GM21381 (cell line): Measurements from ENCODE around the gene FAM186B.

Experiments used
- ATAC-seq: cut with Tn5 transposase; IDR thresholded peaks from one replicate; pipeline ENCODE4 v1.9.1; 2021; ENCODE audit warnings: mild to moderate bottlenecking, moderate library complexity; ENCODE audit not compliant: unreplicated experiment

Gene FAM186B

DNA sequence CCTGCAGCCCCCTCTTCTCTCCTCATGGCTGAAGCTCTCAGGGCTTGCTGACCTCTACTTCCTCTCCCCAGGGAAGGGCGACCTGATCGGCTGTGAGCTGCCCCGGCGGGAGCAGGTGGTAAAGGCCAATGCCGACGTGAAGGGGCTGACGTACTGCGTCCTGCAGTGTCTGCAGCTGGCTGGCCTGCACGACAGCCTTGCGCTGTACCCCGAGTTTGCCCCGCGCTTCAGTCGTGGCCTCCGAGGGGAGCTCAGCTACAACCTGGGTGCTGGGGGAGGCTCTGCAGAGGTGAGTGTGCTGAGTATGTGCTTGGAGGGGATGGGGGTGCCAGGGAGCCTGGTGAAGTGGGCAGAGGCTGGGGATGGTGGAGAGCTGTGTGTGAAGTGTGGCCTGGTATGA is 51.2 kb downstream of the FAM186B start:
- ATAC-seq = no peak

GRCh38 chr12:49553512-49554088 is 51.8 kb downstream of the FAM186B start:
- ATAC-seq = no peak

DNA sequence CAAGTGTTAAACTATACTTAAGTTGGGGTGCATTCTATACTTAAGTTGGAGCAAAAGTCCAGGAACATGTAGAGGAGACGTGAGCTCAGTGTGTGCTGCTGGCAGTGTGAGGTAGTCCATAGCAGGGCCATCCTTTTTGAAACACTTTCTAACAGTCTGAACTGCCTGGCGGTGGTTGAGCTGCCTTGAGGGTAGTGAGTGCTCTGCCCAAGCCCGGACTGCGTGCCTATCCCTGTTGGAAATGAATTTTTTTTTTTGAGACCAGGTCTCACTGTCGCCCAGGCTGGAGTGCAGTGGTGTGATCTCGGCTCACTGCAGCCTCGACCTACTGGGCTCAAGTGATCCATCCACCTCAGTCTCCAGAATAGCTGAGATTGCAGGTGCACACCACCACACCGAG is 52.5 kb downstream of the FAM186B start:
- no peak for ATAC-seq

DNA sequence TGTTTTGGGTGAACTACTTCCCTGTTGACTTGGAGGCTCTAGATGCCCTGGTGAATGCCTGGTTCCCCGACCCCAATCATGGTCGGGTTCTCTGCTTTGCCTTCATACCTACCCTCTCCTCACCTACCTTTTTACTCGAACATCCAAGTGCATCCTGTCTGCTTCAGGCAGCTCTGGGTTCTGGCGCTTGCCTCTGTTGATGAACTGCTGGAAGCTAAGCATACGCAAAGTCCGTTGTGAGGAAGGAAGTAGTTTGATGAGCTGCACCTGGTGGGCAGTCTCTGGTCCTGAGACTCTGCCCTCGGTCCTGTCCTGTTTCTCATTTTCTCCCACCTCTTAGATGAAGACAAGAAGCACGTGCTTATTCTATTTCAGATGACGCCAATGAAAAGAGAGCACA is 53.0 kb downstream of the FAM186B start:
- no peak for ATAC-seq

DNA sequence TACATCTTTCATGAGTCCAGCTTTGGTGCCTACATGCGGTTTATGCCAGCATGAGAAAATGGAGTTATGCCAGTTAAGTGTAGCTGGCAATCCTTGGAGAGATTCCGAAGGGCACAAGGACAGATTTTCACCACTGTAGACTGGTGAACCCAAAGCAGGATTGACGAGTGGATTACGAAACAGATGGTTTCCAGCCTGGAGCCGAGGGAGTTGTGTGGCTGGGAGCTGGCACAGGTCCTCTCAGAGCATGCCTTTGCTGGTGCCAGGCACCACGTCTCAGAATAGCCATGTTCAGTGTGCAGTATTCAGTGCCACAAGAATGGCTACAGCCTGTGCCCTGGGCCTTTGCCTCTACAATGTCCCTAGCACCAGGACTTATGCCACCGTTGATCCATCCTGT is 53.4 kb downstream of the FAM186B start:
- no peak for ATAC-seq

DNA sequence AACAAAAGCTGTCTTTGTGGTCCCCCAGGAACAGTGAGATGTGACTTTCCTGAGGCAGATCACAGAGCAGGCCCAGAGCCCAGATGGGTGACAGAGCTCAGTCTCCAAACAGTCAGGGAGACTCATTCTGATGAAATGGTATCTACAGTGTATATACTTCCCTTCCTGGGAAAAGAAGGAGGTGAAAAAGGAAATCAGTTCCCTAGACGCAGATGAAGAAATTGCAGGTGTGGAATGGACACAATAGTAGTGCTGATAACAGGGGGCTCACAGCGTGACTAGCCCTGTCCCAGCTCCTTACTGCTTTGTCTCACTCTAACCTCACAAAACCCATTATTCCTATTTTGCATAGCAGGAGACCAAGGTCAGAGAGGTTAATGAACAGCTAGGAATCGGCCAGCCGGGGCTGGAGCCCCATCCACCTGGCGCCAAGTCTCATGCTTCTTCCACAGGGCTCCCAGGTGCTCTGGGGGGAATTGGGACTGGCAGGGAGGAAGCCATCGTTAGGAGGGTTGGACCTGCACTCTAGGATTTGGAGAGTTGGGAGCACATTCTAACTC is 54.7 kb downstream of the FAM186B start:
- no peak for ATAC-seq

- ATAC-seq = no peak
Observed at GRCh38 chr12:49549735-49550692, 55.4 kb downstream of the FAM186B start.

- no peak for ATAC-seq
Observed at GRCh38 chr12:49548822-49549648, 56.4 kb downstream of the FAM186B start.

DNA sequence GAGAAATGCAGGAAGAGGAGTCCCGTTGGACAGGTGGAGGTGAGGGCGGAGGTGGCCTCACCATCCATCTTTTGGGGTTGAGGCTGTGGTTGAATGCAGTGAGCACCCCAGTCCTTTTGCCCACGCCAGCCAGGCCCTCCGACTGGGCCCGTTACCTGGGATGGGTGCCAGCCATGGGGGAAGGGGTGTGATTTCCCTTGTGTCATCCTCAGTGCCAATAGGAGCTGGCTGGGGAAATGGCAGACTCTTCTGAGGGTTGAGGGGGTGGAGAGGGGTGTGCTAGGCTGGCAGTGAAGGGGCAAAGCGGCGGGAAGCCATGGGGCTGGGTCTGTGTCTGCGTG is 57.0 kb downstream of the FAM186B start:
- ATAC-seq = no peak

GRCh38 chr12:49547090-49547690 is 58.2 kb downstream of the FAM186B start:
- no peak for ATAC-seq

GRCh38 chr12:49546481-49546880 is 59.0 kb downstream of the FAM186B start:
- ATAC-seq = no peak

DNA sequence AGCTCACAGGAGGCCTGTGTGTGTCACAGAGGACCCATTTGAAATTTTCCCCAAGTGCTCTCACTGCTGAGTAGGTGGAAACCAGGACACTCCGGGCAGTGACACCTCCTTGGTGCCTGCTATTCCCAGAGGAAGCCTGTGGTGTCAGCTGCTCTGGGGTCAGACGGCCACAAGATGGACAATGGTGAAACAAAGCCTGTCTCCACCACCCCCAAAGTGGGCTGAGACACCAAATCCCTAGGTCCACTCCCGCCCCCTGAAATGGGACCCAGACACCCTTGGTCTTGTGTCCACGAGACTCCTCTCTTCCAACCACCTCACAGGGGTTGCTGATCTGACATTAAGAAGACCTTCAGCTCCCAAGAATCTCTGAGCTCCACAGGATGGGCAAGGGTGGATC is 59.6 kb downstream of the FAM186B start:
- no peak for ATAC-seq

DNA sequence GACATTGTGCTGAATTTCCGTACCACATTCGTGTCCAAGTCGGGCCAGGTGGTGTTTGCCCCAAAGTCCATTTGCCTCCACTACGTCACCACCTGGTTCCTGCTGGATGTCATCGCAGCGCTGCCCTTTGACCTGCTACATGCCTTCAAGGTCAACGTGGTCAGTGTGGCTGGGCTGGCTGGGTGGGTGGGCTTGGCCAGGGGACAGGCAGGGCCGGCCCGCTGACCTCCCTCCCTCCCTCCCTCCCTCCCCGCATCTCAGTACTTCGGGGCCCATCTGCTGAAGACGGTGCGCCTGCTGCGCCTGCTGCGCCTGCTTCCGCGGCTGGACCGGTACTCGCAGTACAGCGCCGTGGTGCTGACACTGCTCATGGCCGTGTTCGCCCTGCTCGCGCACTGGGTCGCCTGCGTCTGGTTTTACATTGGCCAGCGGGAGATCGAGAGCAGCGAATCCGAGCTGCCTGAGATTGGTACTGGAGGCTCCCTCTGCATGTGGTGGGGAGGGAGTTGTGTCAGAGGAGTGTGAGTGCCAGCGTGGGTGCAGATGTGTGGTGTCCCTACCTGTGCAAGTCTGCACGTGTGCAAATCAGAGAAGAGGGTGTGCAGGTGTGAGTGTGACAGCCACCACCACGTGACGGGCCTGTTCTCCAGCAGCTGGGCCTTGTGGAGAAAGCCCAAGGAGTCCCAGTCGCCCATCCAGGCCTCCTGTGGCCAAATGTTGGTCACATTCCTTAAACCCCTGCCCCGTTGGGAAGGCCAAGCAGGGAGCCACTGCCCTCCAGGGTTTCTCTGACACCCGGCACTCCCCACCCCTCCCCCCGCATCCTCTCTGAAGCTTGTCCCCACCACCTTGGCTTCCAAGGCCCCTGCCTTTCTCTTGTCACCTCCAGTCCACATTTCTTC is 61.3 kb downstream of the FAM186B start:
- no peak for ATAC-seq

DNA sequence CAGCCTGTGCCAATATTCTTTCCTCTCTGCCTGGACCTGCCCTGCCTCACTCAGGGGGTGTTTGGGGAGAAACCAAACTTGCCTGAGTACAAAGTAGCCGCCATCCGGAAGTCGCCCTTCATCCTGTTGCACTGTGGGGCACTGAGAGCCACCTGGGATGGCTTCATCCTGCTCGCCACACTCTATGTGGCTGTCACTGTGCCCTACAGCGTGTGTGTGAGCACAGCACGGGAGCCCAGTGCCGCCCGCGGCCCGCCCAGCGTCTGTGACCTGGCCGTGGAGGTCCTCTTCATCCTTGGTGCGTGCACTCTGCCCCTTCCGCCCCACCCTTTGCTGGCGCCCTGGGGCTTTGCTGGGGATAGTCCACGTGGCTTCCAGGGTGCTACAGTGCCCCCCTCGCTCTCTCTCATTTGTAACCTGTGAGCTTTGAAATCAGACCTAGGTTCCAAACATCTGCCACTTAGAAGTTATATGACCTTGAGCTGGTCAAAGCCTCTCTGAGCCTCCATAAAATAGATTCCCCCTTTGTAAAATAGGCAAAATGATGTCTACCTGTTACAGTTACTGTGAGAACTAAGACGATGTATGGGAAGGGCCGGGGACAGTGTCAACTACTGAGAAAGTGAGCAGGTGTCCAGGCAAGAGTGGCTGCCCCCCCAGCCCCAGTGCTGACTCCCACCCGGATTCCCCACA is 62.1 kb downstream of the FAM186B start:
- ATAC-seq = no peak

DNA sequence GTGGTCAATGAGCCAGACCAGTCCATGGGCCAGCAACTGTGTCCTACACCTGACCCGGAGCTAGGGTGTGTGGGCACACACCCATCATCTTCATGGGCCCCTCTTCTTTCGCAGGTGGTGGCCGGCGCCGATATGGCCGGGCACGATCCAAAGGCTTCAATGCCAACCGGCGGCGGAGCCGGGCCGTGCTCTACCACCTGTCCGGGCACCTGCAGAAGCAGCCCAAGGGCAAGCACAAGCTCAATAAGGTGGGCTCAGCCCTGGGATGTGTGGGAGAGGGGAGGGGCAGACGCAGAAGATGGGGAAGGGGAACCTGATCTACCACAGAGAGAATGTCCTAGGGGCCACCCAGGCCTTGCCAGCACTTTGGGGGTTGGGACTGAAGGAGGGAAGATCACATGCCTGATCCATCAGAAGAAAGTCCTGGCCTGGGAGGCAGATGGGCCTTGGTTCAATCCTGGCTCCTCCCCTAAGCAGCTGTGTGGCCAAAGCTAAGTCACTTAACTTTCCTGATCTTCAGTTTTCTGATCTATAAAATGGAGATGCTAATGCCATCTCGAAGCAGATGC is 62.8 kb downstream of the FAM186B start:
- no peak for ATAC-seq

GRCh38 chr12:49541911-49542505 is 63.4 kb downstream of the FAM186B start:
- no peak for ATAC-seq

DNA sequence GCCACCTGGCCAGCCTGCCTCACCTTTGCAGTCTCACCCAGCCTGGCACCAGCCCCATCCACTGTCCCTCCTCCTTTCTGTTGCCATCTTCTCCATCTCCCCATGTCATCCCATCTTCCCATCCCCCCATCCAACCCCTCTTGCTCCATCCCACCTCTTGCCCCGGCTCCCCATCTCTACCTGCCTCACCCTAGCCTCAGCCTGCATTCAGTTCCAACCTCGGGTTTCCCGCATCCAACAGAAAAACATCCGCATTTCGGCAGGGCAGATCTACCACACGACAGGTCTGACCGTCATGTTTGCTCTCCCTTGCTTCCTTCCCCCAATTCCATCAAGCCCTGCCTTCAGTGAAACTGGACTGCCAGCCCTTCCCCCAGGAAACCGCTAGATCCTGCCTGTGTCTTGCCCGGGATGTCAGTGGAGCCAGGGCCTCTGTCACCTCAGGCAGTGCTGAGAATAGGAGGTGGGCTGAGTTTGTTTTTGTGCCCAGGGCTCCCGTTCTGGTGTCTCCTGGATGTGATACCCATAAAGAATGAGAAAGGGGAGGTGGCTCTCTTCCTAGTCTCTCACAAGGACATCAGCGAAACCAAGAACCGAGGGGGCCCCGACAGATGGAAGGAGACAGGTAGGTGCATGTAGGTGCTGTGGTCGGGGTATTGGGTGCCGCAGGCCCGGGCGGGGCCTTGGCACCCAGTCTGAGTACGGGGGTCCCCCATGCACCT is 64.1 kb downstream of the FAM186B start:
- no peak for ATAC-seq
